T-helper 1 cell (primary cell): Measurements from ENCODE around the gene ACER1.
"Not testable (repeated sequence)": the region's sequence is repeated elsewhere in the genome, so short reads cannot be mapped to it uniquely, and the experiment has no call there.

Source experiments
- DNase-seq, 5 donors: peaks; one replicate each; pipeline ENCODE4 v3.0.0-alpha.2; 2012 to 2020

Gene ACER1

DNA sequence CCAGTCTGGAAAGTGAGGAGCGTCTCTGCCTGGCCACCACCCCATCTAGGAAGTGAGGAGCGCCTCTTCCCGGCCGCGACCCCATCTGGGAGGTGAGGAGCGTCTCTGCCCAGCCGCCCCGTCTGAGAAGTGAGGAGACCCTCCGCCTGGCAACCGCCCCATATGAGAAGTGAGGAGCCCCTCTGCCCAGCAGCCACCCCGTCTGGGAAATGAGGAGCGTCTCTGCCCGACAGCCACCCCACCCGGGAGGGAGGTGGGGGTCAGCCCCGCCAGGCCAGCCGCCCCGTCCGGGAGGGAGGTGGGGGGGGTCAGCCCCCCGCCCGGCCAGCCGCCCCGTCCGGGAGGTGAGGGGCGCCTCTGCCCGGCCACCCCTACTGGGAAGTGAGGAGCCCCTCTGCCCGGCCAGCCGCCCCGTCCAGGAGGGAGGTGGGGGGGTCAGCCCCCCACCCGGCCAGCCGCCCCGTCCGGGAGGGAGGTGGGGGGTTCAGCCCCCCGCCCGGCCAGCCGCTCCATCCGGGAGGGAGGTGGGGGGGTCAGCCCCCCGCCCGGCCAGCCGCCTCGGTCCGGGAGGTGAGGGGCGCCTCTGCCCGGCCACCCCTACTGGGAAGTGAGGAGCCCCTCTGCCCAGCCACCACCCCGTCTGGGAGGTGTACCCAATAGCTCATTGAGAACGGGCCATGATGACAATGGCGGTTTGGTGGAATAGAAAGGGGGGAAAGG, 22.1 kb upstream of the ACER1 start:
- DNase-seq, result not testable (repeated sequence)

DNA sequence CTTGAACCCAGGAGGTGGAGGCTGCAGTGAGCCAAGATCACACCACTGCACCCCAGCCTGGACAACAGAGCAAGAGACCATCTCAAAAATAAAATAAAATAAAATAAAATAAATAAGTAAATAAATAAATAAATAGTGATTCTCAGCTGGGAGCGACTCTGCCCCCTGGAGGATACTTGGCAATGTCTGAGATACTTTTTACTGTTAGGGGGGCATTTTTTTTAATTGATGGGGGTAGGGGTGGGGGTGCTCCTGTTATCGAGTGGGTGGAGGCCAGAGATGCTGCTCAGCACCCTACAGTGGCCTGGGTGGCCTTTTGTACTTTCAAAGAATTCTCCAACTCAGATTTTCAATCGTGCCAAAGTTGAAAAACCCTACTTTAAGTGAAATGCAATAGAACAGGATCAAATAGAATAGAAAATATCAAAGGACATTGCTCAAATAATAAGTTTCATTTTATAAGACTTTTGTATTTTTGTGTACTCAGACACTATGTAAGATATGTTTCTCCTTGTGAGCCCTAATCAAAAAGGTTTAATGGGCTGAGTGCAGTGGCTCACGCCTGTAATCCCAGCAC, 20.8 kb upstream of the ACER1 start:
- DNase-seq, result no peak

DNA sequence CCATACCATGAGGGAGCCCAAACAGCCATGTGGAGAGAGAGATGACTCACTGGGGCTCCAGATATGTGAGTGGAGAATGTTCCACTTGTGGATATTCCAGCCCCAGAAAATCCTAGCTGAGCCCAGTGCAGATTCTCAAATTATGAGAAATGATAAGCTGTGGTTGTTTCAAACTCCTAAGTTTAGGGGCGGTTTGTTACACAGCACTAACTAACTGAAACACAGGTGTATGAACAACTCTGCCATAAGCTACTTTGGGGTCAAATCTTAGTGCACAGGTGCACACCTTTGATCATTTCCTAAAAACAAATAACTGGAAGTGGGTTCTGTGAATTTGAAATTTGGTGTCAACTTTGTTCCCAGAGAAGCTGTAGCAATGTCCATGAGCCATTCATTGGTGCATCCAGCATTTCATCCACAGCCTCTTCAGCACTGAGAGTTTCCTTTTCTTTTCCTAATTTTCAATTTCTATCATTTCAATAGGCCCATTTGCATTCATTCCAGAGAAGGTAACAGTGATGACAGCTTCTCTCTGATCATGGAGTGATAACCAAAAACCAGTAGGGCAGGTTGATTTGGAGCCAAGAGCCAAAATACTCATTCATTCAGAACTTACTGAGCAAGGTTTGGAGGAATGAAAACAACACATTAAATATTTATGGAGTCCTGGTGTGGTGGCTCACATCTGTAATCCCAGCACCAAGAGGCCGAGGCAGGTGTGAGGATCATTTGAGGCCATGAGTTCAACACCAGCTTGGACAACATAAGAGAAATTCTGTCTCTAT, 19.2 kb upstream of the ACER1 start:
- DNase-seq, result no peak

DNA sequence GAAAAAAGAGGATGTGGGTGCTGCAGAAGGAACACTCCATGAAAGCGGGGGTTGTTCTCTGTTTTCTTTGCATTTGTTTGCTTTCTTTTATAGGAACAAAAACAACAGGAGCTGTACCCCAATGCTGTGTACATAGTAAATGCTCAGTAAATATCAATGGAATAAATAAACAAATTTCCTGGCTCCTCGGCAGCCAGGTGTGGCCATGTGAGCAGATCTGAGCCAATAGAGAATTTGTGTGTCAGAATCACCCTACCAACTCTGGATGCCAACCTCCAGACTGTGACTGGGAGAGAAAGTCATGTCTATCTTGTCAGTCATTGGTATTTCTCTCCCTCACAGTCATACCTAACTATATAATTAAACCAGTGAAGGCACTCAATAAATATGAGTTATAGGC, 17.3 kb upstream of the ACER1 start:
- DNase-seq, result no peak

DNA sequence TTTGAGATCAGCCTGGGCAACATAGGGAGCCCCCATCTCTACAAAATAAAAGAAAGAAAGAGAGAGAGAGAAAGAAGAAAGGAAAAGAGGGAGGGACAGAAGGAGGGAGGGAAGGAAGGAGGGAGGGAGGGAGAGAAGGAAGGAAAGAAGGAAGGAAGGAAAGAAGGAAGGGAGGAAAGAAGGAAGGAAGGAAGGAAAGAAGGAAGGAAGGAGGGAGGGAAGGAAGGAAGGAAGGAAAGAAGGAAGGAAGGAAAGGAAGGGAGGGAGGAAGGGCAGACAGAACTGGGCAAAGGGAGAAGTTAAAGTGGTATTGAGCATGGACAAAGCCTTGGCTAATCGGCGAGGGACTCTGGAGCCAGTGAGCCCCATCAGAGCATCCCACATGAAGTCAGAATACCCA, 15.9 kb upstream of the ACER1 start:
- DNase-seq, result not testable (repeated sequence)

DNA sequence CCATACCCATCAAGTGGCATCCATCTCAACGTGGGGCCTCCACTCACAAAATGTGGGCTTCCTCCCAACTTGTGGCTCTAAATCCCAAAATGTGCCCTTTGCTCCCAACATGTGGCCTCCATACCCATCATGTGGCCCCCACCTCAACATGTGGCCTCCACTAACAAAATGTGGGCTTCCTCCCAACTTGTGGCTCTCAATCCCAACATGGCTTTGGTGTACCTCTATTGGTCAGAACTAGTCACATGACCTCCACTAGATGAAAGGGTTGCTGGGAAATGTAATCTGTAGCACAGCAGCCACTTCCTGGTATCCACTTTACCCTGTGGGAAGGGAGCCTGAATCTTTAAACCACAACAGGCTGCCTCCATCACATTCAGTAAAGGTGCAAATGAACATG, 10.1 kb upstream of the ACER1 start:
- no peak for DNase-seq

DNA sequence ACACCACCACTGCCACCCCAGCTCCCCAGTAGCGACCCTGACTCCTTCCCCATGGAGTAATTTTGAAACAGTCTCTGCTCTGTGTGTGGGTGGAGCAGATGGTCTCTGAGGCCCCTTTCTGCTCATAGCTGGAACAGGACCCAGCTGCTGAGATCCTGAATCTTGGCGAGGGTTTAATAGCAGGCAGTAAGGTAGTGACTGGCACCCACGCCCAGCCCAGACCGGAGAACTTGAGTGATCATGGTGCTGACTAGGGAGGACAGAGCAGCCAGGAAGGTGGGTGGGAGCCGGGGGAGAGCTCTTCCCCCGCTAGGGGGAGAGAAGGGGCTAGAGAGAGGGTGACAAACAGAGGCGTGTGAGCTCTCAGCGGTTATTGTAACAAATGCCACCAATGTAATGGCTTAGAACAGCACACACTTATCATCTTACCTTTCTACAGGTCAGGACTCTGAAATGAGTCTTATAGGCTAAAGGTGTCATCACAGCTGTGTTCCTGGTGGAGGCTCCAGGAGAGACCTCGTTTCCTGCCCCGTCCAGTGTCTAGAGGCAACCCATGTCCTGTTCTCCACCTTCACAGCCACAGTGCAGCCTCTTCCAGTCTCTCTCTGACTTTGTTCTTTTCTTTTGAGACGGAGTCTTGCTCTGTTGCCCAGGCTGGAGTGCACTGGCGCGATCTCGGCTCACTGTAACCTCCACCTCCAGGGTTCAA, 7.2 kb upstream of the ACER1 start:
- DNase-seq, result no peak

DNA sequence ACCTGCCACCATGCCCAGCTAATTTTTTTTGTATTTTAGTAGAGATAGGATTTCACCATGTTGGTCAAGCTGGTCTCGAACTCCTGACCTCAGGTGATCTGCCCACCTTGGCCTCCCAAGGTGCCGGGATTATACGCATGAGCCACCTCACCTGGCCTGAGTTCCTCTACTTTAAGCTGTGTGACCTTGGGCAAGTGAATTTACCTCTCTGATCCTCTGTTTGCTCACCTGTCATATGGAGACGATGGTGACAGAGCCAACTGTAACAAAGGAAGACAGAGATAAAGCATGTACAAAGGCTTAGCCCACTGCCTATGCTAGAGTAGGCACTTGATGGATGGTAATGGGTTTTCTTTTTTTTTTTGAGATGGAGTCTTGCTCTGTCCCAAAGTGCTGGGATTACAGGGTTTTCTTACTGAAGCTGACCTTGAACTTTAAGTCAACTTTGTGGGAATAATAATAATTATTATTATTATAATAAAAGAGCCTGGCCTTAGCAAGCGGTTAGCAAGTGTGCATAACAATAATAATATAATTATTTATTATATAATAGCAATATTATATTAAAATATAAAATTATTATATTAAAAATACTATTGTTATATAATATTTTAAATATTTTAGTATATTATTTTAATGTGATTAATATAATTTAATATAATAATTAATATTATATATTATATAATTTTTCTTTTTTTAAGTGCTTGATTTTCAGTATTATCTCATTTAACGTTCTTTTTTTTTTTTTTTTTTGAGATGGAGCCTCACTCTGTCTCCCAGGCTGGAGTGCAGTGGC, 1.3 kb upstream of the ACER1 start:
- DNase-seq, result no peak

DNA sequence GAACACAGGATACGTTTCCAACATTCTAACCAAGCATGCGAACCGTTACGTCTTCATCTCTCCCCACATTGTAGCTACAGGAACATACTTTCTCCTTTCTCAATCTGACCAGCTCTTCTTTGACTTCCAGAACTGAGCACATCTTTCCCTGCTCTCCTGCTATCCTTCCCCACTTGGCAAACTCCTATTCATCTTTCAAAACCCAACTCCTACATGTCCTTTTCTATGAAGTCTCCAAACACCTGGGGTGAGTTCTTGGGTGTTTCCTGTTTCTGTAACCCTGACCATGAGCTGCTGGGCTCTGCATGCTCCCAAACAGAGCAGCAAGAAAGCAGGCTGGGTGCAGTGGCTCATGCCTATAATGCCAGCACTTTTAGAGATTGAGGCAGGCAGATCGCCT, 6.6 kb downstream of the ACER1 start:
- DNase-seq, result no peak

DNA sequence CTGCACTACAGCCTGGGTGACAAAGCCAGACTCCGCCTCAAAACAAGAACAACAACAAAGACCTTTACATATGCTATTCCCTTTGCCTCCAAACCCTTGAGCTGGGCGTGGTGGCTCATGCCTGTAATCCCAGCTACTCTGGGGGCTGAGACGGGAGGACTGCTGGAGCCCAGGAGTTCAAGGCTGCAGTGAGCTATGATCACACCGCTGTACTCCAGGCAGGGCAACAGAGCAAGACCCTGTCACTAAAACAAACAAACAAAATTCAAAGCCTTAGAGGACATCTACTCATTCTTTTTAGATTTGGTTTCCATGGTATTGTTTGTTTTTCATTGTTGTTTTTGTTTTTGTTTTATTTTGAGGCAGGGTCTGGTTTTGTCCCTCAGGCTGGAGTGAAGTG, 7.8 kb downstream of the ACER1 start:
- DNase-seq, result no peak

DNA sequence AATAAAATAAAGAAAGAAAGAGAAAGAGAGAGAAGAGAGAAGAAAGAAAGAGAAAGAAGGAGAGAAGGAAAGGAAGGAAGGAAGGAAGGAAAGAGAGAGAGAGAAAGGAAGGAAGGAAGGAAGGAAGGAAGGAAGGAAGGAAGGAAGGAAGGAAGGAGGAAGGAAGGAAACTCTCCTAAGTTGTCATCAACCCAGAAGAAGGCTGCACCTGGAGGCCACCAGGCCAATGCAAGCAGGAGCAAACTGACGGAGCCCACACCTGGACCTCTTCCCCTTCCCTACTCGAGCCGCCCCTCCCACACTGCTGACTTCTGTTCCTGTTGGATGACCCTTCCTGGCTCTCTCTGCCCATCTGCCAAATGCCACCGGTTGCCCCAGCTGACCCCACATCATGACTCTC, 8.7 kb downstream of the ACER1 start:
- no peak for DNase-seq

DNA sequence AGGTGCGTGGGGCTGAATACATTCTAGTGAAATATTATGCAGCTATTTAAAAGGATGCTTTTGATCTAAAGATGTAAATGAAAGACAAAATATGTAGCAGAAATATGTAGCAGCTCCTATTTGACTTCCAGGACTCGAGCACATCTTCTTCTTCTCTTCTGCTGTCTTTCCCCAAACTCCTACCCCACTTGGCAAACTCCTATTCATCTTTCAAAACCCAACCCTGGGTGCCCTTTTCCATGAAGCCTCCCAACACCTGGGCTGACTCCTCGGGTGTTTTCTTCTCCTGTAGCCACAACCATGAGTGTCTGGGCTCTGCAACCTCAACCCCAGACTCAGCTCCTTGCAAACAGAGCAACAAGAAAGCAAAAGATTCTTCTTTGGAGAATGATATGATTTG, 11.1 kb downstream of the ACER1 start:
- DNase-seq, result no peak

DNA sequence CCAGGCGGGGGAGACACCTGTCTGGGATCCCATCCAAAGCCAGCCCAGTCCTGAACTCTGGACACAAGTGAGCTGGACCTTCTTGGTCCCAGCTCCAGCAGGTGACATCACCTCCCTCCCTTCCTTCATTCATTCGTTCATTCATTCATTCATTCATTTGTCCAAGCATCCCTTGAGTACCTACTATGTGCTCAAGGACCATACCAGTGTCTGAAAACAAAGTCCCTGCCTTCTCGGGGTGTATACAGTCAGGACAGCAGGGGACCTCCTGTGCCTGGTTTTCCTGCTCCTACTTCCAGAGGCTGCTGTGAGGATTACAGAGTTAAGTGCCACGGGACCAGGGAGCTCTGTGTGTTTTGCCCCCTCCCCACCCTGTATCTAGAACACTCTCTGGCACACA, 14.0 kb downstream of the ACER1 start:
- DNase-seq, result no peak

DNA sequence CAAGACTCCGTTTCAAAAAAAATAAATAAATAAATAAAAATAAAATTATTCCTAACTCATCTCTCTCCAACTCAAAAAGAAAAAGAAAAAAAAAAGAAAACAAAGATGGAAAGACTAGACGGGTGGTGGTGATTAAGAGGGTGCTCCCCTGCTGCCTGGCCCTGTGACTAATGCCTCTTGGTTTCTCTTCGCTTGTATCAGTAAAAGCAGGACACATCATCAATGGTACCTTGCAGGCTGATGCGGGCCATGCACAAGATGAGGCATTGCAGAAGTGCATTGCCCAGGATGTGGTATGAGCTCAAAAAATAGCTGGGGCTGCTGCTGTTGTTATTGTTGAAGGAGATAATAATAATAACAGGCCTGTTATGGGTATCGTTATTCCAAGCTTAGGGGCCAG, 14.6 kb downstream of the ACER1 start:
- DNase-seq, result no peak

DNA sequence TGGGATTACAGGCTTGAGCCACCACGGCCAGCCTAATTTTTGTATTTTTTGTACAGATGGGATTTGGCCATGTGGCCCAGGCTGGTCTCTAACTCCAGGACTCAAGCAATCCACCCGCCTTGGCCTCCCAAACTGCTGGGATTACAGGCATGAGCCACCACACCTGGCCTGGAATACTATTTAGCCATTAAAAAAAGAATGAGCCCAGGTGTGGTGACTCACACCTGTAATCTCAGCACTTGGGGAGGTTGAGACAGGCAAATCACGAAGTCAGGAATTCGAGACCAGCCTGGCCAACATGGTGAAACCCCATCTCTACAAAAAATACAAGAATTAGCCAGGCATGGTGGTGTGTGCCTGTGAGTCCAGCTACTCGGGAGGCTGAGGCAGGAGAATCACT, 17.8 kb downstream of the ACER1 start:
- DNase-seq, result not testable (repeated sequence)

DNA sequence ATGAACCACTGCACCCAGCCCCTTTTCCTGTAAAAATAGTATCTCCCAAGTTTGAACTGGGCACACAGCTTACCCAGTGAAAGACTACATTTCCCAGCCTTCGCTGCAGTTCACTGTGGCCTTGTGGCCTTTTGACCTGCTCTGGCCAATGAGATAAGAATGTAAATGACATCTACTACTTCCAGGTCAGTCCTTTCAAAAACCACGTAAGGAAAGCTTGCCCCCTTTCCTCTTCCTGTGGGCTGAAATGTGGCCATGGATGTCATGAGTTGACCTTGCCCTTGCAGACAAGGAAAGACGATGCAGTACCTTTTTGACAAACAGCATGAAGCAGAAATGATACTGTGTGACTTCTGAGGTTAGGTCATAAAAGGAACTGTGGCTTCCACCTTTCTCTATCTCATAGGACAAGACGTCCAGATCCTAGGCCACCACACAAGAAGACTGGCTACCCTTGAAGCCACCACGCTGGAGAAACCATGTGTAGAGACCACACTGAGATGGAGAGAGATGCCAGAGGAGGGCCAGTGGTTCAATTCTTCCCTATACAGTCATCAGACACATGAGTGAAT, 19.9 kb downstream of the ACER1 start:
- no peak for DNase-seq

DNA sequence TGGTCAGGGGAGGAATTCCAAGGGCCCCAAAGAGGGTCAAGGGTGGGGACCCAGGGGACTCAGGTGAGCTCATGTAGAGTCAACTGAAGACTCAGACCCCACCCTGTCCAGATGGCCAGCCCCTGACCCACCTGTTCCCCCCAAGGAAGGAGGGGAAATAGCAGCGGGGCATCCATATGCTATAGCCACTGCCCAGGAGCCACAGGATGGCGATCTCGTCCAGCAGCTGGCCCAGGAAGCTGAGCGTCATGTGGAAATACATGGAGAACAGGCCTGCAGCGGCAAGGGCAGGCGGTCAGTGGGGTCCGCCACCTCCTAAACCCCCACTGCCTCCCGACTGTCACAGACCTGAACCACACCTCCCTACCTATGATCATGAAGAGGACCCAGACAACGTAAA, 21.4 kb downstream of the ACER1 start:
- no peak for DNase-seq

DNA sequence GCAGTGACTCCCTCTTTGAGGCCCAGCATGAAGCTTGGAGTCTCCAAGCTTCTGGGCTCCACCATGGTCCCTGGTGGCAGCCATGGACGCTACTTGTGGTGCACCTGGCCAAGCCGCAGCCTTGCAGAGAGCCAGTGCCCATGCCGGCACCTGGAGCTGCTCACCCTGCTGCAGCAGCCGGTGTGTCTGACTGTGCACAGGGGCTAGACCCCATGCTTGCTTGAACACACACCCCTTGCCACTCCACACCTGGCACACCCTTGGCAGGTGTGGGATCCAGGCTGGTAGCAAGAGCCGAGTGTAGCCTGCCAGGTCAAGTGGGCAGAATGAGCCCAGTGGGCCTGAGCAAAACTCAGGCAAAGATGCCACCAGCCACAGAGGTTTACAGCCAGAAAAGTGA, 35.0 kb downstream of the ACER1 start:
- no peak for DNase-seq

DNA sequence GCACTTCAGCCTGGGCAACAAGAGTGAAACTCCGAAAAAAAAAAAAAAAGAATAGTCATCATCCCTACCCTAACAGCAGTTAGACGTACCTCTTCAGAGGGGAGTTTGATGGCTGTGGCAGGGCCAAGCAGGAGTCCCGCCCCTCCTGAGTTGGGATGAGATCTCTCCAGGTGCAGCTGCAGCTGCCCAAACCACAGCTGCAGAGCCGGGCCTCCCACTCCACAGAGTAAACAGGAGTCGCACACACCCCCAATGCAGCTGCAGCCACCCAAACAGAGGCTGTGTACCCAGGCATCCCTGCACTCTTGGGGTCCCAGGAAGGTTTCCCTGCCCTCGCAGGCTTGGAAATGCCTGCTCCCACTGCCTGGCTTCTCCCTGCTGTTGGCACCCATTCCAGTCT, 36.2 kb downstream of the ACER1 start:
- no peak for DNase-seq

DNA sequence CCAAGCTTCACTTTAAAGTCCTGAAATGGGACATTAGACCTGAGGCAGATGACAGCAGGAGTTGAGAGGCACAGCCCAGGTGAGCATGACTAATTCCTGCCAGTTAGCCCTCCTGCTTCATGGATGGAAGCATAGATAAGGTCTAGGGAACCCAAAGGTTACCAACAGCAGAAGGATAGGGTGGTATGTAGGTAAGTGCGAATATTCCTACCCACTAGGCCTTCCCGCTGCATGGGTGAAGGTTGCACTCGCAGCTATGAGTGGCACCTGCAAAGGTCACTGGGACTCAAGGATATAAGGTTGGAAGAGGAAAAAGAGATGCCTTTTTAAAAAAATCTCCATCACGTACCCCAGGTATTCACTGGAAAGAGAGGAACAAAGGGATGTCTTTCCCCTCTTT, 41.4 kb downstream of the ACER1 start:
- DNase-seq, result no peak

DNA sequence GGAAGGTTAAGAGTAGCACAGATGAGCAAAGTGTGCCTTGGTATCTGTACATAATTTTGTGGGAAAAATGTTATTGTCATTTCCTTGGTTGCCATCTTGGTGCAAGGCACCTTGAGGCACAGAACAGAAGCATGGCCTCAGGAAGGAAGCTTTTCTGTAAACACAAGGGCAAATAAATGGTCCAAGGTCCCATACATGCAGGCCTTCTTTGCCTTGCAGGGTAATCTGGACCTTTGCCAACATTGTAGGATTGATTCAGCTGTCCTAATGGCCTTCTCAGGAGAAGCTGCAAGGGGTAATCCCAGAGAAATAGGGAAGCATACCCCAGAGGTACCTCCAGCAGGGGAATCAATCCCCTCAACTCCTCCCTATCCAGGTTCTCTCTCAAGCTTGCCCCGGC, 44.7 kb downstream of the ACER1 start:
- DNase-seq, result no peak

DNA sequence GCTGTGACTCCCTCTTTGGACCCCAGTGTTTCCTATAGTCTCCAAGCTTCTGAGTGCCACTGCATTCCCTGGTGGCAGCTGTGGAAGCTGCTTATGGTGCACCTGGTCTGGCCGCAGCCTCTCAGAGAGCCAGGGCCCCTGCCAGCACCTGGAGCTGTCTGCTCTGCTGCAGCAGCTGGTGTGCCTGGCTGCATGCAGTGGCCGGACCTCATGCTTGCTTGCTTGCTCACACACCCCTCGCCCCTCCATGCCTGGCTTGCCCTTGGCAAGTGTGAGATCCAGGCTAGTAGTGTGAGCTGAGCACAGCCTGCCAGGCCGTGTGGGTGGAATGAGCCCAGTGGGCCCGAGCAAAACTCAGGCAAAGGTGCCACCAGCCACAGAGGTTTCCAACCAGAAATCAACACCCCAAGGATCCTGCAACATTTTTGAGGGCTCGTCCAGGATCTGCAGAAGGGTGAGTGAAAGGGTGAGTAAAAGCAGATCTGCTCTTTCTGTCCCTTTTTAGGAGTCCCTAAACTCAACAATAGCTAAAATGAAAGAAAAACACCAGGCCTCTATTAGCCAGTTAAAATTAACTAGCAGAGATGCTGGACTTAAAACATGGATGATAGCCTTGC, 46.0 kb downstream of the ACER1 start:
- no peak for DNase-seq
